A549 (cell line): ENCODE data around the gene PCYT1B. TPM values are rescaled to one million over a fixed set of nuclear protein-coding genes. Genes with fewer than 3 reads are reported as not detected.

Experiments
- ATAC-seq, 2 experiments: fragments of 200-7000 bp in 1 of 2; fragments of >200 bp in 1 of 2; cut with Nextera tagmentation in 1 of 2; cut with Tn5 transposase in 1 of 2; 3 replicates each; pipeline versions ENCODE4 v1.8.0 to v1.9.1; 2018 to 2020; ENCODE audit warnings: mild to moderate bottlenecking in 1 of 2, moderate library complexity in 1 of 2
- CTCF ChIA-PET: fragments of 300-600 bp; sonication (Branson Sonifier 250); formaldehyde crosslinking; extraction: SDS; loops from one replicate; lab custom pipeline; 2021; ENCODE audit warnings: antibody characterized with exemption, inconsistent platforms; lab: Yijun Ruan, JAX
- POLR2A ChIA-PET: fragments of 350-600 bp; formaldehyde crosslinking; extraction: SDS; loops from one replicate; lab custom pipeline; 2021; ENCODE audit warnings: antibody characterized with exemption, inconsistent platforms; lab: Yijun Ruan, JAX
- DNase-seq, 2 experiments: peaks; one replicate each; pipeline versions ENCODE4 v3.0.0 to v3.0.0-alpha.2; 2011 to 2016; ENCODE audit warnings: low read depth in 1 of 2, low spot score in 1 of 2
- FAIRE-seq: peaks from 2 replicates; lab custom pipeline; 2011; peaks lifted over from hg19 to GRCh38; lab: Jason Lieb, UNC
- H3K27ac ChIP-seq, 2 experiments: fragments of >200 bp; sonication (Bioruptor Twin); formaldehyde crosslinking; 3 replicates each; pipeline ENCODE4 v1.5.1; 2016 to 2017
- H3K4me1 ChIP-seq: fragments of >200 bp; sonication (Bioruptor Twin); formaldehyde crosslinking; 3 replicates; pipeline ENCODE4 v1.6.1; 2016
- H3K4me2 ChIP-seq: fragments of >200 bp; sonication (Bioruptor Twin); formaldehyde crosslinking; 3 replicates; pipeline ENCODE4 v1.6.1; 2016
- H3K4me3 ChIP-seq: fragments of >200 bp; sonication (Bioruptor Twin); formaldehyde crosslinking; 3 replicates; pipeline ENCODE4 v1.5.1; 2016
- H3K9me3 ChIP-seq: fragments of >200 bp; sonication (Bioruptor Twin); formaldehyde crosslinking; 3 replicates; pipeline ENCODE4 v1.6.1; 2016
- BCL3 ChIP-seq: fragments of >200 bp; sonication (Bioruptor Twin); formaldehyde crosslinking; IDR thresholded peaks from 3 replicates; pipeline ENCODE4 v1.6.1; 2016
- CEBPB ChIP-seq, 2 experiments: fragments of >200 bp in 1 of 2; sonication (Bioruptor Twin) in 1 of 2; formaldehyde crosslinking in 1 of 2; IDR thresholded peaks; 2 replicates each; pipeline ENCODE4 v1.6.1; 2012 to 2016
- CTCF ChIP-seq: fragments of >200 bp; sonication (Bioruptor Twin); formaldehyde crosslinking; IDR thresholded peaks from 3 replicates; pipeline ENCODE4 v1.5.1; 2016
- ESRRA ChIP-seq: fragments of 150-350 bp; IDR thresholded peaks from 2 replicates; pipeline ENCODE4 v1.6.1; 2014; ENCODE audit warnings: mild to moderate bottlenecking, low read length, borderline replicate concordance
- HDAC2 ChIP-seq: fragments of 200-600 bp; sonication (generic); IDR thresholded peaks from 2 replicates; pipeline ENCODE4 v1.6.1; 2016
- HOXA7 ChIP-seq: fragments of 250-450 bp; sonication (Bioruptor Pico); IDR thresholded peaks from 2 replicates; pipeline ENCODE4 v1.5.0; 2020; ENCODE audit warnings: mild to moderate bottlenecking, moderate library complexity
- HOXB5 ChIP-seq: fragments of 250-450 bp; sonication (Bioruptor Pico); IDR thresholded peaks from 2 replicates; pipeline ENCODE4 v1.5.0; 2020; ENCODE audit warnings: mild to moderate bottlenecking, moderate library complexity
- JUN ChIP-seq, 2 experiments: fragments of >200 bp; sonication (Bioruptor Twin); formaldehyde crosslinking; IDR thresholded peaks; 2 replicates in 1 of 2; 3 replicates in 1 of 2; pipeline ENCODE4 v1.6.1; 2016 to 2017
- MAFK ChIP-seq: fragments of 450-650 bp; IDR thresholded peaks from 2 replicates; pipeline ENCODE4 v1.6.1; 2014; ENCODE audit not compliant: partially characterized antibody
- MAX ChIP-seq: IDR thresholded peaks from 2 replicates; pipeline ENCODE4 v1.6.1; 2012
- MAZ ChIP-seq: fragments of 150-350 bp; IDR thresholded peaks from 2 replicates; pipeline ENCODE4 v1.6.1; 2014; ENCODE audit warnings: antibody characterized with exemption, low read depth, low read length, borderline replicate concordance
- MYC ChIP-seq: IDR thresholded peaks from 2 replicates; pipeline ENCODE4 v1.6.1; 2012; ENCODE audit warnings: mild to moderate bottlenecking, inconsistent platforms, low read length, improper control_type of control experiment, borderline replicate concordance
- PBX3 ChIP-seq: IDR thresholded peaks from 2 replicates; pipeline ENCODE4 v1.6.1; 2012
- RAD21 ChIP-seq, 2 experiments: fragments of >200 bp in 1 of 2; sonication (Bioruptor Twin) in 1 of 2; formaldehyde crosslinking in 1 of 2; IDR thresholded peaks in 1 of 2; conservative IDR thresholded peaks in 1 of 2; 2 replicates in 1 of 2; 3 replicates in 1 of 2; pipeline ENCODE4 v1.6.1; 2012 to 2018; ENCODE audit warnings: inconsistent platforms in 1 of 2
- RCOR1 ChIP-seq: fragments of 150-350 bp; IDR thresholded peaks from 2 replicates; pipeline ENCODE4 v1.6.1; 2014; ENCODE audit warnings: antibody characterized with exemption, low read length, low read depth
- REST ChIP-seq: fragments of 200-600 bp; sonication (generic); IDR thresholded peaks from 2 replicates; pipeline ENCODE4 v1.6.1; 2016; ENCODE audit warnings: antibody characterized with exemption, mild to moderate bottlenecking, moderate library complexity
- RNF2 ChIP-seq: fragments of 200-600 bp; sonication (generic); IDR thresholded peaks from 2 replicates; pipeline ENCODE4 v1.6.1; 2016; ENCODE audit warnings: low read depth, mild to moderate bottlenecking, antibody characterized with exemption, moderate library complexity, borderline replicate concordance
- TFCP2L1 ChIP-seq: fragments of 250-450 bp; sonication (Bioruptor Pico); IDR thresholded peaks from 2 replicates; pipeline ENCODE4 v1.5.0; 2021; ENCODE audit warnings: mild to moderate bottlenecking
- WGBS: methylation state at CpG from one replicate; pipeline ENCODE4 v1.1.6; 2017; ENCODE audit errors: missing lambda C conversion rate; 5-methylcytosine and 5-hydroxymethylcytosine counted together
- polyA plus RNA-seq, 4 experiments: library from polyadenylated mRNA; depleted of rRNA in 3 of 4; stranded (reverse); fragments of >200 nt; fragmentation: RNase III in 1 of 4; extraction: RNeasy Plus Mini Kit Qiagen cat#74134 plus additional on column Dnase treatment in 1 of 4; gene quantifications; 2 replicates in 3 of 4; 3 replicates in 1 of 4; pipeline ENCODE4 v1.2.3, GENCODE V29; 2011 to 2017

Gene PCYT1B
- polyA plus RNA-seq, 2 of the 4 experiments (the other 2 are of a cell fraction) = 0.05 TPM; not detected in 1

- Histone ChIP-seq H3K9me3 (no peaks in the 10 kb centered on the region), H3K4me1 (peaks cover 5% of the 10 kb centered on the region), H3K4me3 (no peak overlapping the region), H3K4me2 (no peak overlapping the region), H3K27ac (no peak overlapping the region)
- CTCF ChIA-PET = no interaction called here
- DNase-seq (no peak), FAIRE-seq (no peak), ATAC-seq (no peak)
- POLR2A ChIA-PET = no interaction called here
- no peak for TF ChIP-seq BCL3
- 66% methylated on average over 6 of the region's 6 CpGs for WGBS
Measured at GRCh38 chrX:24648495-24648894, 1.3 kb upstream of the PCYT1B start.

- POLR2A ChIA-PET = no interaction called here
- ATAC-seq = 0 out of 6 replicates have a peak, but pooled peaks of 1 of the 2 experiments have one; percentile 13
- H3K4me2 ChIP-seq = peak overlapping the region; percentile 21; the same call in 1 of the 3 replicates
- WGBS = 73% methylated on average over 13 of the region's 13 CpGs
- DNase-seq = no peak
- FAIRE-seq = no peak
- H3K4me3 ChIP-seq = no peak overlapping the region
- CTCF ChIA-PET = no interaction called here
- peaks cover 17% of the 10 kb centered on the region for H3K4me1 ChIP-seq
- TF ChIP-seq JUN (IDR thresholded peaks at IDR 0.05) (no peak), CEBPB (IDR thresholded peaks at IDR 0.05) (no peak), PBX3 (no peak), ESRRA (no peak), MAX (no peak), MAZ (no peak), MYC (no peak), RAD21 (conservative IDR thresholded peaks at IDR 0.05 in 1 of 2, IDR thresholded peaks at IDR 0.05 in 1 of 2) (no peak), TFCP2L1 (CRISPR knock-in tag) (no peak), HOXA7 (CRISPR knock-in tag) (no peak), HOXB5 (no peak), RNF2 (no peak)
- H3K9me3 ChIP-seq = no peaks in the 10 kb centered on the region
- H3K27ac ChIP-seq = no peak overlapping the region
Measured at GRCh38 chrX:24646745-24647182, 383 bp downstream of the PCYT1B start.

- ChIA-PET CTCF (no interaction called here), POLR2A (no interaction called here)
- Histone ChIP-seq H3K4me3 (no peak overlapping the region), H3K9me3 (no peaks in the 10 kb centered on the region), H3K4me2 (no peak overlapping the region), H3K27ac (no peak overlapping the region), H3K4me1 (peaks cover 17% of the 10 kb centered on the region)
- FAIRE-seq = no peak
- DNase-seq = no peak
- no peak for TF ChIP-seq MAFK
- no peak for TF ChIP-seq CTCF
- no peak for TF ChIP-seq REST
- no peak for TF ChIP-seq HDAC2
- TF ChIP-seq RCOR1 = no peak
- 75% methylated on average over 10 of the region's 10 CpGs for WGBS
- ATAC-seq = no peak
Measured at GRCh38 chrX:24646006-24646405, 1.1 kb downstream of the PCYT1B start.
